Measurements from ENCODE around the gene CEP19. TPM values are rescaled to one million over a fixed set of nuclear protein-coding genes. Genes with fewer than 3 reads are reported as not detected.

The CEP19 gene
- total RNA-seq, 2 donors from 2014 or later, result 3.1 to 4.5 TPM

GRCh38 chr3:196699749-196700148 lies 12.3 kb downstream of the CEP19 start:
- Mint-ChIP-seq H3K27me3 (ENCODE audit: insufficient read depth) (no peaks in the 10 kb centered on the region), H3K27ac (no peak overlapping the region), H3K4me3 (no peak overlapping the region), H3K4me1 (no peaks in the 10 kb centered on the region), H3K36me3 (ENCODE audit: low read depth) (no peaks in the 10 kb centered on the region), H3K9me3 (no peaks in the 10 kb centered on the region)
- no peaks in the 10 kb centered on the region for H3K27me3 ChIP-seq (ENCODE audit: control insufficient read depth, insufficient read depth, low read length, poor library complexity, severe bottlenecking)
- H3K9me3 ChIP-seq (ENCODE audit: control insufficient read depth, low read length), result no peaks in the 10 kb centered on the region
- no peak overlapping the region for H3K4me3 ChIP-seq (ENCODE audit: low read length)
- no peaks in the 10 kb centered on the region for H3K36me3 ChIP-seq (ENCODE audit: control insufficient read depth, insufficient read depth, low read length)
- TF ChIP-seq CTCF (conservative IDR thresholded peaks at IDR 0.05), result no peak
- 73 to 94% methylated on average over 5 to 7 of the region's 7 CpGs for WGBS, 2 experiments (ENCODE audit: insufficient coverage in 1 of 2, insufficient read length in 1 of 2)
- no peaks in the 10 kb centered on the region for H3K4me1 ChIP-seq (ENCODE audit: control insufficient read depth, insufficient read depth, low read length)
- no peak for DNase-seq
- no peak overlapping the region for H3K27ac ChIP-seq (ENCODE audit: low read depth, low read length)
- no peak overlapping the region for H3K9ac ChIP-seq (ENCODE audit: extremely low read depth, low read length, poor library complexity, severe bottlenecking)

- no peaks in the 10 kb centered on the region for H3K9me3 Mint-ChIP-seq
- TF ChIP-seq CTCF (conservative IDR thresholded peaks at IDR 0.05), result no peak
- whole genome bisulfite sequencing, 2 experiments (ENCODE audit: insufficient coverage in 1 of 2, insufficient read length in 1 of 2), result 83 to 85% methylated on average over 5 of the region's 5 CpGs
- H3K27ac Mint-ChIP-seq, result no peak overlapping the region
- no peaks in the 10 kb centered on the region for H3K9me3 ChIP-seq (ENCODE audit: control insufficient read depth, low read length)
- no peak overlapping the region for H3K27ac ChIP-seq (ENCODE audit: low read depth, low read length)
- no peak for DNase-seq
- no peaks in the 10 kb centered on the region for H3K4me1 Mint-ChIP-seq
- no peak overlapping the region for H3K9ac ChIP-seq (ENCODE audit: extremely low read depth, low read length, poor library complexity, severe bottlenecking)
- no peak overlapping the region for H3K4me3 ChIP-seq (ENCODE audit: low read length)
- H3K36me3 ChIP-seq (ENCODE audit: control insufficient read depth, insufficient read depth, low read length), result no peaks in the 10 kb centered on the region
- no peaks in the 10 kb centered on the region for H3K27me3 Mint-ChIP-seq (ENCODE audit: insufficient read depth)
- no peaks in the 10 kb centered on the region for H3K36me3 Mint-ChIP-seq (ENCODE audit: low read depth)
- H3K4me3 Mint-ChIP-seq, result no peak overlapping the region
- no peaks in the 10 kb centered on the region for H3K27me3 ChIP-seq (ENCODE audit: control insufficient read depth, insufficient read depth, low read length, poor library complexity, severe bottlenecking)
- no peaks in the 10 kb centered on the region for H3K4me1 ChIP-seq (ENCODE audit: control insufficient read depth, insufficient read depth, low read length)
Observed at GRCh38 chr3:196697270-196697669, 14.8 kb downstream of the CEP19 start.

GRCh38 chr3:196695849-196696226 lies 16.2 kb downstream of the CEP19 start:
- Histone ChIP-seq H3K9me3 (ENCODE audit: control insufficient read depth, low read length) (no peaks in the 10 kb centered on the region), H3K27me3 (ENCODE audit: control insufficient read depth, insufficient read depth, low read length, poor library complexity, severe bottlenecking) (no peaks in the 10 kb centered on the region), H3K4me3 (ENCODE audit: low read length) (no peak overlapping the region), H3K36me3 (ENCODE audit: control insufficient read depth, insufficient read depth, low read length) (no peaks in the 10 kb centered on the region), H3K4me1 (ENCODE audit: control insufficient read depth, insufficient read depth, low read length) (no peaks in the 10 kb centered on the region), H3K9ac (ENCODE audit: extremely low read depth, low read length, poor library complexity, severe bottlenecking) (no peak overlapping the region), H3K27ac (ENCODE audit: low read depth, low read length) (no peak overlapping the region)
- H3K27ac Mint-ChIP-seq, result no peak overlapping the region
- H3K27me3 Mint-ChIP-seq (ENCODE audit: insufficient read depth), result no peaks in the 10 kb centered on the region
- no peaks in the 10 kb centered on the region for H3K4me1 Mint-ChIP-seq
- no peak for TF ChIP-seq CTCF (conservative IDR thresholded peaks at IDR 0.05)
- DNase-seq, result no peak
- no peaks in the 10 kb centered on the region for H3K9me3 Mint-ChIP-seq
- H3K4me3 Mint-ChIP-seq, result no peak overlapping the region
- H3K36me3 Mint-ChIP-seq (ENCODE audit: low read depth), result no peaks in the 10 kb centered on the region
- WGBS, 2 experiments (ENCODE audit: insufficient coverage in 1 of 2, insufficient read length in 1 of 2), result 96 to 98% methylated on average over 5 of the region's 5 CpGs
